ENCODE measurements around the gene CYP4F12.

DNA sequence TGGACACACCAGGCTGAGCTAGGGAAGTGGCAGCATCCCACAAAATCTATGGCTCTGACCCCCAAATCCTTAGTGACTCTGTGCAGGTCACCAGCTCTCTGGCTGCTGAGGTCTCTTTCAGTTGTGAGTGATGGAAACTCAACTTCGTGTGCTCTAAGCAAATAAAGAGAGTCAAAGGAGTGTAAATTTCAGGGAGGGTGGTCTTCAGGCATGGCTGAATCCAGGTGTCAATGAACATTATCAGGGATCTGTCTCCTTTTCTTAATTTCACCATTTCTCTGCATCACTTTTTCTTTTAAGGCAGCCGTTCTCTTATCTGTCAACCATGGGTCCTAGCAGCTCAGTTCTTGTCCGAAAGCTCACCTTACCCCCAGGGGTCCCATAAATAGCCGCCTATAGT is 6.2 kb downstream of the CYP4F12 start:
- TF ChIP-seq, protein P1, sequence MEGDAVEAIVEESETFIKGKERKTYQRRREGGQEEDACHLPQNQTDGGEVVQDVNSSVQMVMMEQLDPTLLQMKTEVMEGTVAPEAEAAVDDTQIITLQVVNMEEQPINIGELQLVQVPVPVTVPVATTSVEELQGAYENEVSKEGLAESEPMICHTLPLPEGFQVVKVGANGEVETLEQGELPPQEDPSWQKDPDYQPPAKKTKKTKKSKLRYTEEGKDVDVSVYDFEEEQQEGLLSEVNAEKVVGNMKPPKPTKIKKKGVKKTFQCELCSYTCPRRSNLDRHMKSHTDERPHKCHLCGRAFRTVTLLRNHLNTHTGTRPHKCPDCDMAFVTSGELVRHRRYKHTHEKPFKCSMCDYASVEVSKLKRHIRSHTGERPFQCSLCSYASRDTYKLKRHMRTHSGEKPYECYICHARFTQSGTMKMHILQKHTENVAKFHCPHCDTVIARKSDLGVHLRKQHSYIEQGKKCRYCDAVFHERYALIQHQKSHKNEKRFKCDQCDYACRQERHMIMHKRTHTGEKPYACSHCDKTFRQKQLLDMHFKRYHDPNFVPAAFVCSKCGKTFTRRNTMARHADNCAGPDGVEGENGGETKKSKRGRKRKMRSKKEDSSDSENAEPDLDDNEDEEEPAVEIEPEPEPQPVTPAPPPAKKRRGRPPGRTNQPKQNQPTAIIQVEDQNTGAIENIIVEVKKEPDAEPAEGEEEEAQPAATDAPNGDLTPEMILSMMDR (IDR thresholded peaks at IDR 0.05), result no peak
- no peak for TF ChIP-seq BCL3 (IDR thresholded peaks at IDR 0.05)
- no peak for TF ChIP-seq JUNB (IDR thresholded peaks at IDR 0.05)
- no peak for TF ChIP-seq MAZ (IDR thresholded peaks at IDR 0.05; ENCODE audit: borderline replicate concordance, low read depth, low read length)
- no peak for TF ChIP-seq RNF2 (IDR thresholded peaks at IDR 0.05; ENCODE audit: borderline replicate concordance, low read depth)
- TF ChIP-seq CHD2 (IDR thresholded peaks at IDR 0.05; ENCODE audit: low read length, partially characterized antibody), result no peak
